Stimulated activated CD8-positive, alpha-beta memory T cell treated with anti-CD3 and anti-CD28 coated beads, Interleukin-15, amount 100 ng/mL, for 24 hours (primary cell): ENCODE measurements around the gene PRAMEF11.
"Not testable (repeated sequence)": the region's sequence is repeated elsewhere in the genome, so short reads cannot be mapped to it uniquely, and the experiment has no call there.

ENCODE experiments used
- DNase-seq: peaks from one replicate; pipeline ENCODE4 v3.0.0-alpha.2; 2020; ENCODE audit warnings: low read depth

PRAMEF11 gene

GRCh38 chr1:12831310-12831709, at the start of gene PRAMEF11:
PRAMEF11 (minus strand) TSS chr1:12831410; CDS start chr1:12828789, 2,621 bp downstream.
- not testable (repeated sequence) for DNase-seq

GRCh38 chr1:12878453-12878852, 47.2 kb upstream of the PRAMEF11 start:
- DNase-seq: not testable (repeated sequence)

GRCh38 chr1:12863131-12863880, 32.1 kb upstream of the PRAMEF11 start:
- DNase-seq: not testable (repeated sequence)

GRCh38 chr1:12856786-12857185, 25.6 kb upstream of the PRAMEF11 start, which contains the start of gene PRAMEF2:
PRAMEF2 (plus strand) TSS chr1:12857086; CDS start chr1:12859010, 1,924 bp downstream.
- DNase-seq: not testable (repeated sequence)

GRCh38 chr1:12851779-12852178, 20.6 kb upstream of the PRAMEF11 start:
- no peak for DNase-seq

- not testable (repeated sequence) for DNase-seq
Observed at GRCh38 chr1:12848620-12849019, 17.4 kb upstream of the PRAMEF11 start, which contains the start of gene HNRNPCL1. HNRNPCL1 (minus strand) TSS chr1:12848720; CDS start chr1:12848289, 431 bp downstream.

GRCh38 chr1:12833251-12833650, 2.0 kb upstream of the PRAMEF11 start:
- not testable (repeated sequence) for DNase-seq

- not testable (repeated sequence) for DNase-seq
Observed at GRCh38 chr1:12819061-12819460, 12.1 kb downstream of the PRAMEF11 start.

- DNase-seq: no peak
Observed at GRCh38 chr1:12811409-12811784, 19.8 kb downstream of the PRAMEF11 start.

- DNase-seq: no peak
Observed at GRCh38 chr1:12810691-12811408, 20.4 kb downstream of the PRAMEF11 start.

- DNase-seq: no peak
Observed at GRCh38 chr1:12809933-12810332, 21.3 kb downstream of the PRAMEF11 start.

- no peak for DNase-seq
Observed at GRCh38 chr1:12799730-12800129, 31.5 kb downstream of the PRAMEF11 start.

GRCh38 chr1:12798911-12799310, 32.3 kb downstream of the PRAMEF11 start:
- DNase-seq: no peak

GRCh38 chr1:12791097-12791496, 40.1 kb downstream of the PRAMEF11 start, which contains the start of gene PRAMEF1:
PRAMEF1 (plus strand) TSS chr1:12791397; CDS start chr1:12793228, 1,831 bp downstream.
- DNase-seq: not testable (repeated sequence)

GRCh38 chr1:12784729-12785128, 46.5 kb downstream of the PRAMEF11 start:
- not testable (repeated sequence) for DNase-seq

GRCh38 chr1:12783783-12784182, 47.4 kb downstream of the PRAMEF11 start:
- DNase-seq: not testable (repeated sequence)

GRCh38 chr1:12781488-12781887, 49.7 kb downstream of the PRAMEF11 start:
- not testable (repeated sequence) for DNase-seq

- no peak for DNase-seq
Observed at GRCh38 chr1:12778907-12779306, 52.3 kb downstream of the PRAMEF11 start.

- no peak for DNase-seq
Observed at GRCh38 chr1:12778061-12778460, 53.1 kb downstream of the PRAMEF11 start.

GRCh38 chr1:12776801-12777557, 54.2 kb downstream of the PRAMEF11 start:
- DNase-seq: no peak

GRCh38 chr1:12775443-12775842, 55.8 kb downstream of the PRAMEF11 start:
- no peak for DNase-seq

- DNase-seq: no peak
Observed at GRCh38 chr1:12774801-12775345, 56.3 kb downstream of the PRAMEF11 start.
